OCI-M2 (cell line): Measurements from ENCODE around the gene GPSM1.

Experiments used
- DNase-seq: peaks from one replicate; lab custom pipeline; 2025; ENCODE audit not compliant: unreplicated experiment; lab: John Stamatoyannopoulos, UW

GPSM1 gene

DNA sequence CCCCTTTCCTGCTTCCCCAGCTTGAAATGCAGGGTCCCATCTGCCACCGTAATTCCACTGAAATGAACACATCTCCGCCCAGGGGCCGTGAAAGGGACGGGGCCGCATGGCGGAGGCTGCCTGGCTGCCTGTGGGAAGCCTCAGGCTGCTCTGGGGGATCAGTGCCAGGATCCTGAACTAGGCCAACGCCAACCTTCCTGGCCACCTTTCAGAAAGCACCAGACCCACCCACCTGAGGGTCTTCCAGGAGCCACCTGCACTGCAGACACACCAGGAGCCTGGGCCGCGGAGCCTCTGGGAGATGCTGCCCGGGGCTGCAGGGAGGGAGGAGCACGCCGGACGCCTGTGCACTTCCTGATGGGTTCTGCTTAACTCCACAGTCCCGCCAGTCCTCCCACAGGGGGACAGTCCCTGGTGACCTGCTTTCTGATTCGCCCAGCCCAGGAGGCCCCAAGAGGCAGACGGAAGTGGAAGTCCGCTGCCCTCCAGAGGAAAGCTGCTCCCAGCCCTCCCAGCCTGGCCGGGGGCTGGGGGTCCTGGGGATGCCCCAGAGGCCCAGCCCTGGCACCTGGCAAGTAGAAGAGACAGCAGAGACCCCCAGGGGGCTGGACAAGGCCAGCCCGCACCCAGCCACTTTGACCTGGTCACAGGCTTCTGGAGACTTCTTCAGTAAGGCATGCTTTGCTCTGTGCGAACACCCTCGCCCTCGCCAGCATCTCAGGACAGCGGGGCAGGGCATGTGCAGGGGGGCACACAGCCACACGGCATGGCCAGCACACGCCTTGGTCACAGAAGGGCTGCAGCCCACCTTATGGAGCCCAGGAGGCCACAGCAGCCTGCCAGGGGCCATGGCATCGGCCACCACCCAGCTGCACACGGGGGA lies 46.2 kb downstream of the GPSM1 start, which contains the start of gene CARD9:
CARD9 (minus strand) TSS at position 370 of the 883 bp plus-strand sequence. CDS start 1,591 bp downstream, outside the sequence.
- no peak for DNase-seq

DNA sequence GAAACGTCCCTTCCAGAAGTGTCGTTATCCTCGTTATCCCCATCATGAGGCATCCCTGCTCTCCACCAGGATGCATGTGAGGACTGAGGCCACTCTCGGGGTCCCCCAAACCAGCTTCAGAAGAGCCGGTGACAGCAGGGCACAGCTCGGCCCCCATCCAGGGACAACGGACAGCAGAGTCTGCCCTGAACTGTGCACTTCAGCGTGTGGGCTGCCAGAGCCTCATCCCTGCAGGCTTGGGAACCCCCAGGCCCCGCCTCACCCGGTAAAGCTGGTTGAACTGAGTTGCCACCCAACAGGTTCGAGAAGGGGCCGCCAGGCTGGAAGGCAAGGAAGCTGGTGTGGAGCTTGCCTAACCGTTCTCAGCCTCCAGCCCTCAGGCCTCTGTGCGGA lies 46.8 kb downstream of the GPSM1 start:
- no peak for DNase-seq

DNA sequence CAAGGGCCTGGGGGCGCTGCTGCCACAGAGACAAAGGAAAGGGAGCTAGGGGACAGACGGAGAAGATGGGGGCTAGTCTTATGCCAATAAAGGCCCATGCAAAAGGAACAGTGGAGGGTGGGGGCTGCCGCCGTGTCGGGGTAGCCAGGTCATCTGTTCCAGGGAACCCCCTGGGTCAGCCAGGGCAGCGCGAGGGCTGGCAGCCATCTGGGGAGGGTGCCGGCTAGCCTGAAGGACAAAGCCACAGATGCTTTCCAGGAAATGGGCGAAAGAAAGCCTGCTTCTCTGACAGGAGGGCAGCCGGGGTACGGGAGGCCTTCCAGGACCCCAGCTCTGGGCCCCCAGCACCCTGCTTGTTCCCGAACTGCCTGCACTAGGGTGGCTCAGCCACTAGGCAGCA lies 47.8 kb downstream of the GPSM1 start:
- DNase-seq = no peak

DNA sequence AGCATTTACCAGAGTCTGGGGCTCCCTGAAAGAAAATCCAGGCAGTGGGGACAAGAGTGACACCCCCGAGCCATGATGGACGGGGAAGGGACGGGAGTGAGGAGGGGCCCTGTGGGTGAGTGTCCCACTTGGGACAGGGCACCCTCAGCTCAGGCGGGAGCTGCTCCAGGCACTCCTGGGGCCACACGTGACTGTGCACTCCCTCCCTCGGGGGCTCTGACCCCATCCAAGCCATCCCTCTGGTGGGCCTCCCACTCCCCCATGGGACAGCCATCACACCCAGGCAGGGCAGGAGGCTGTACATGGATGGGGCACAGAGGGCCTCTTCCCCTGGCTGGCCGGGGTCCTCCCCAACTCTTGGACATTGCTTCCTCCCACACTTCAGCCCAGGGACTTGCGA lies 49.1 kb downstream of the GPSM1 start:
- DNase-seq = no peak

DNA sequence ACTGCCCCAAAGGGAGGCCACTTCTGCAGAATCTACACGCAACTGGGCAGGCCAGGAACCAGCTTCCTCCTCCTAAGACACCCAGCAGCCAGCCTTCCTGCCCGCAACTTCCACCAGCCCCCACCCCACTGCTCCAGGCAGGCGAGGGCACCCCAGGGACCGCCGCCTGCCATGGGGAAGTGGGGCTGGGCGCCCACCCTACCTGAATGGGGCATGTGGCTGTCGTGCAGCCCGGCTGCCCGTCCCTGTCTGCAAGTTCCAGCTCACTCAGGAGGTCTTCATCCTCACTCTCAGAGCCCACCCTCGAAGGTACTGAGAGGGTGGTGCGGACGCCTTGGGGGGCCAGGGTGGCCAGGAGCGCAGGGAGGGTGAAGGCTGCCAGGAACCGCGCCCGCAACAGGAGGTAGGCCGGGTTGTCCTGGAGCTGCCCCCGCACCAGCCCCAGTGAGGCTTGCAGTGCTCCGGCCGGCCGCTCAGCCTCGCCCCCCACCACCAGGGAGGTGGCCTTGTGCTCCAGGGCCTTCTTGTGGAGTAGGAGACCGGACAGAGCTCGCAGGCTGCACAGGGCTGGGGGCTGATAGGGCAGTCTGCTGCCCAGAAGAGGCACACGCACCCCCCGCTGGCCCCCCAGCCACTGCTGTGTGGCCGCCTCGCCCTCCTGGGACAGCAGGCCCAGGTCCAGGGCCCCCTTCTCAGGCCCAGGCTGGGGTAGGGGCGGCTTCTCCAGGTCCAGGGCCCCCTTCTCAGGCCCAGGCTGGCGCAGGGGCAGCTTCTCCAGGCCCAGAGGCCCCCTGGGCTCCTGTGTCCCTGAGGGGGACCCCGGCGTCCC lies 50.2 kb downstream of the GPSM1 start:
- DNase-seq = no peak

DNA sequence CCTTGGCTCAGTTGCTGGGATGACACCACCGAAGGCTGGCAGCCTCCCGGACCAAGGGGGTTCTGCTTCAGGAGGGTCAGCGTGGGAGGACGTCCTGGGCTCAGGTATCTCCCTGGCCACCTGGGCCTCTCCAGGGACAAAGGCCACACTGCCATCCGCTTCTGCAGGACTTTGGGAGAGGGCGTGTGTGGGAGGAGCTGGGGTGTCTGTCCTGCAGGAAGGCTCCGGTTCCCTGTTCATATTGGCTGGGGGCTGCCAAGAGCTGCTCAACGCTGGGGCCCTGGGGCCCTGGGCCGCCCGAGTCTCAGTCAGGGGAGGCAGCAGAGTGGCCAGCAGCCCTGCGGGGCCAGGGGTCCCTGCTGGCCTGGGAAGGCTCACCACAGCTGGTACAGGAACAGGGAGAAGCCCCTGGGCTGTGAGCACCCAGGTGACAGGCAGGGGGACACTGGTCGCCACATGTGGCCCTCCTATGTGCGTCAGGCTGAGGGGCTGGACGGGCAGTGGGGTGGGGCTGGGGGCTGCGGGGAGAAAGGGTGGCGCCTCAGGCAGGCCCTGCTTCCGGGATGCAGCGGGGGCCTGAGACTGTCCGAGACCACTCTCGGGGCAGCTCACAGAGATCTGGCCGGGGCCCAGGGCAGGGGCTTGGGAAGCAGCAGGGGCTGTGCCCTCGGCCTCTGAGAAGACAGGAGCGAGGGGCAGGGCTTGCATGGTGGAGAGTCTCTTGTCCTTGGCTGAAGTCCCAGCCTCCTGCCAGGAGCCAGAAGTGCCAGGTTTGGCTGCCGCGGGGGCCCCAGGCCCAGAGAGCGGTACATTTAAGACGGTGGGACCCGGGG lies 51.0 kb downstream of the GPSM1 start:
- DNase-seq = no peak

DNA sequence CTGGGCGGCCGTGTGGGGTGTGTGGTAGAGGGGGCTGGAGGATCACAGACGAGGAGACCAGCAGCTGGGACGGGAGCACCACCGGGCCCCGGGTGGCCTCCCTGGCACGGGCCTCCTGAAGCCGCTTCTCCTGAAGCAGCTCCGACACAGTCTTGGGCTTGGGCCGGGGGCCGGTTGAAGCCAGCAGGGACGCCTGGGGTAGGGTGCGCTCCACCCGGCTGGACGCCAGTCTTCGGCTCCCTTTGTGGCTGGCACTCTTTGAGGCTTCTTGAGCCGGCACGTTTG lies 51.6 kb downstream of the GPSM1 start:
- no peak for DNase-seq

DNA sequence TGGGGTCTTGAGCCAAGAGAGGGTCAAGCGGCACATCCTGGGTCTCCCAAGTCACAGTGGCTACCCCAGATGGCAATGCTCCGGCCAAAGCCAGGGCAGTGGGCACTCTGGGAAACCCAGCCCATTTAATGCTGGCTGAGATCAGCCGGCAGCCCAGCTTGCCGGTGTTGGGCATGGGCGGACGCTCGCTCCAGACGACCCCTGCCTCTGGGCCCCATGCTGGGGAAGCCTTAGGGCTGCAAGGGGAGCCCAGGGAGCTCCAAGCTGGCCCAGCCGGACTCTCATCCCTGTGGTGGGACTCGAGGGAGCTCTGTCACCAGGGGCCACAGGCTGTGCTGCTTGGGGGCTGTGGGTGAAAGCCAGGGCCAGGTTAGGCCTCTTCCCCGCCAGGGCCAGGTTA lies 52.1 kb downstream of the GPSM1 start:
- no peak for DNase-seq

DNA sequence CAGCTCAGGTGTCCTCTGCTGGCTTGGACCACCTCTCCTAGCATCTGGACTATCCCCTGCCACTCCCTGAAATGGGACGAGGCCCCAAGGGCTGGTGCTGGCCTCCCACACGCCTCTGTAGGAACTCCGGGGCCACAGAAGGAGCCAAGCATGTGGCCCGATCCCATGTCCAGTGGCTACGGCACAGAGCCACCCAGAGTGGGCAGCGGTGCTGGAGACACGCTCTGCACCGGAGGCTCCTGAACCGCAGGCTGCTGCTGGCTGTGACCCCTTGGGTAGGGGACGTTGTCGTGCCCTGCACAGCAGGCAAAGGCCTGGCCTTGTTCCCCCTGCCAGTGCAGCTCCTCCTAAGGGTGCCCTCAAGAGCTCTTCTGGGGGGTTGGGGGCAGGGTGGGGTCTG lies 52.6 kb downstream of the GPSM1 start:
- no peak for DNase-seq

DNA sequence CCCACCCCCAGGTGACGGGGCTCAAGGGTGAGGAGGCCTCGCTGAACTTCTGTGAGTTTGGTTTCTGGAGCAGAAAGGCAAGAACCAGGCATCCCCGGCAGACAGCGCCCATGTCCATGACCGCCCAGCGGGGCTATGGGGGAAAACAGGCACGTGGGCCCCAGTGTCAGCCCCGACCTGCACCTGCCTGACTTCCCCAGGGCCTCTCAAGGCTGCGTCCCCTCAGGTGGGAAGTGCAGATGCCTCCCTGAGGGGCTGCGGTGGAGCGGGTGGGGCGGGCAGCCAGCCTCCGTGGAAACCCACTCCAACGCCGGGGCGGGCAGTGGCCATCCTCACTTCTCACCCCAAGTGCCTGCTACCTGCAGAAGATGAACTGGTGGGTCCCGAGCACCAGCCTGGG lies 53.0 kb downstream of the GPSM1 start:
- no peak for DNase-seq

DNA sequence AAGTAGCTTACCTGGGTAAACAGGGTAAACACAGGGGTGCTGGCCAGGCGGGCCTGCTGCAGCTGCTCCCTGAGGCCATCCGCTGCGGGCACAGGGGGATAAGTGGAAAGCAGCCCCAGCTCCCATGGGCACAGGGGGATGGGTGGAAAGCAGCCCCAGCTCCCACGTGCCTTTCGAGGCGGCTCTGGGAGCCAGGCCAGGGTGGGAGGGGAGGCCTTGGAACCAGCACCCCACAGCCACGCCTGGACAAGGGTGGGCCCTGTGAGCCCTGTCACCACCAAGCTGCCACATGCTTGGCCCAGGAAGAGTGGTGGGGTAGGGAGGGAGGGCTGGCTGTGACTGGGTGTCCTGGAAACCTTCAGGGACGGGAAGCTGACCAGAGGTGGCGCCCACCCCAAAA lies 54.0 kb downstream of the GPSM1 start:
- no peak for DNase-seq

DNA sequence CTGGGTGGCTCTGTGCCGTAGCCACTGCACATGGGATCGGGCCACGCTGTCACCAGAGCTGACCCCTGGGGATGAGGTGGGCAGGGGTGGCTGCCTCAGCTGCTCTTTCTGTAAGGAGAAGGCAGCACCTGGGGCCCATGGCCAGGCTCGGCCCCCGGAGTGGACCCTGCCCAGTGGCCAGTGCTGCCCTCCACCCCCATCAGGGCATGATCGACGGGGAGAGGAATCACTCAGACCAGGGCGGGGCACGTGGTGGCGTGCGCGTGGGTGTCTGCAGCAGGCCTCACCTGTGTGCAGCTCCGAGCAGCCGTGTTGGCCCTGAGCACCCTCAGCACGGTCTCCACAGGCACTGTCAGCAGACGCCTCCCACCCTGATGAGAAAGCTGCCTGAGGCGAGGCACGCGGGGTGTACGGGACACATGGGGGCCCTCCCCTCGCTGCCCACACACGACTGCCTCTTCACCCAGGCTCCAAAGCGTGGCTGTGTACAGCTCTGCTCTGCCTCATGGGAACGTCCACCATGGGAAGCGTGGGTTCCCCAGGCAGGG lies 54.7 kb downstream of the GPSM1 start:
- DNase-seq = no peak

DNA sequence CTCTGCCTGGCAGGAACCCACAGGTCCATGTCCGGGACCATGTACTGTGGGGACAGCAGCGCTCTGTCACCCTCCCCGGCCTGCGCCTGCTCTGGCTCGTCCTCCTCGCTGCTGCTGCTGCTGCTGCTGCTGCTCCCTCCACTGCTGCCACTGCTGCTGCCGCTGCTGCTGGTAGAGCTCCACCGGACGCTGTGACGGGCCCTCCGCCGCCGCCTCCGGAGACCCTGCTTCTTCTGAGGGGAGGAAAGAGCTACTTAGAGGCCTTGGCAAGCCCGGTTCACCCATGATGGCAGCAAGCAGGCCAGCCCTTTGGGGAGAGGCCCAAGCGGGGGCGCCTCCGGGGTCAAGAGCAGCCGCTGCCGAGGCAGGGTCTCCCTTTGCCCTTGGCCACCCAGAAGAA lies 56.1 kb downstream of the GPSM1 start:
- DNase-seq = no peak

DNA sequence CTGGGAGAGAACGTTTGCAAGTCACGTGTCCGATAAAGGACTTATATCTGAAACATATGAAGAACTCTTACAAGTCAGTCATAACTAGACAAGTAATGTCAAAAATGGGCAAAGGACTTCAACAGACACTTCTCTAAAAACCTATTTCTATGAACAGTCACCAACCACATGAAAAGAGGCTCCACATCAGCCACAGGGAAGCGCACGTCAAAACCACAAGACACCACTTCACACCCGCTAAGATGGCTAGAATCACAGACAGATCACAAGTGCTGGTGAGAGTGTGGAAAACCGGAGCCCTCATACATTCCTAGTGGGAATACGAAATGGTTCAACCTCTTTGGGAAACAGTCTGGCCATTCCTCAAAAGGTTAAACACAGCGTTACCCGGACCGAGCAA lies 57.7 kb downstream of the GPSM1 start:
- no peak for DNase-seq

DNA sequence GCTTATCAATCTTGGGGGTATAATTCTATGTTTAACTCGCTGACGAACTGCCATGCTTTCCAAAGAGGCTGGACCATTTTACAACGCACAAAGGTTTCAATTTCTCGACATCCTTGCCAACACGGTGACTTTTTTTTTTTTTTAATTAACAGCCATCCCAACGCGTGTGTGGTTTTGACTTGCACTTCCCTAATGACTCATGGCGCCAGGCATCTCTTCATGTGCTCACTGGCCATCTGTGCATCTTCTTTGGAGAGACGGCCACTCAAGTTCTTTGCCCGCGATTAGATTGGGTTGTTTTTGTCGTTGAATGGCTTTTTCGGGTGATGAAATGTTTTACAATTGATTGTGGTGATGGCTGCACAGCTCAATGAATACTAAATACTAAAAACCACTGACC lies 58.7 kb downstream of the GPSM1 start:
- DNase-seq = no peak

DNA sequence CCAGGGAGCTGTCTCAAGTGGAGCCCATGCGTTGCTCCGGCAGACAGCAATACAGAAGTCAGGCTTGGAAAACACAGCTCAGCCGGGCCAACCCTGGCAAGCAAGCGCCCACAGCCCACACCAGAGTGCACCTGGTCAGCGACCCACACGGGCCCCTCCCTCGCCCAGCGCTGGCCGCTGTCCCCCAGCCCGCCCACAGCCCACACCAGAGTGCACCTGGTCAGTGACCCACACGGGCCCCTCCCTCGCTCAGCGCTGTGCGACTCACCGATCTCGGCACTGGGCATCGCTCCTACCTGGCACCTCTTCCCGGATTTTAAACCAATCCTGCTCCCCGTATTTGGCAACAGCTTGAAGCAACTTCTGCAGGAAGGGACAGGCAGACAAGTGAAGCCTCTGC lies 59.9 kb downstream of the GPSM1 start:
- no peak for DNase-seq

DNA sequence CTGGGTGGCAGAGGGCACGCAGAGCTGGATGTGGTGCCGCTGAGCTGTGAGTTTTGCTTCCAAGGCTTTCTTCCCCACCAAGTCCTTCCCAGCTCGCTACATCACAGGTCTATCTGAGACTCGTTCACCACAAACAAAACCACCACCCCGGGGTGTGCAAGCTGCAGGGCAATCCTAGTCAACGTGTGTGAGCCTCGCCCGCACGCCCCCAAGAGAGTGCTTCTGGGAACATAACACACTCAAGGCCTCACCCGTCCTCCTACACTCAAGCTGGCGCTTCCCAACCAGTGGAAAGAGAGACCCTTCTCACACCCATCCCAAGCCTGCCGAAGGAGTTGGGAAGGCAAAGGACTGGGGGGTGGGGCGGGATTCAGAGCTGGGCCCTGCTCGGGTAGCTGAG lies 62.1 kb downstream of the GPSM1 start:
- no peak for DNase-seq

DNA sequence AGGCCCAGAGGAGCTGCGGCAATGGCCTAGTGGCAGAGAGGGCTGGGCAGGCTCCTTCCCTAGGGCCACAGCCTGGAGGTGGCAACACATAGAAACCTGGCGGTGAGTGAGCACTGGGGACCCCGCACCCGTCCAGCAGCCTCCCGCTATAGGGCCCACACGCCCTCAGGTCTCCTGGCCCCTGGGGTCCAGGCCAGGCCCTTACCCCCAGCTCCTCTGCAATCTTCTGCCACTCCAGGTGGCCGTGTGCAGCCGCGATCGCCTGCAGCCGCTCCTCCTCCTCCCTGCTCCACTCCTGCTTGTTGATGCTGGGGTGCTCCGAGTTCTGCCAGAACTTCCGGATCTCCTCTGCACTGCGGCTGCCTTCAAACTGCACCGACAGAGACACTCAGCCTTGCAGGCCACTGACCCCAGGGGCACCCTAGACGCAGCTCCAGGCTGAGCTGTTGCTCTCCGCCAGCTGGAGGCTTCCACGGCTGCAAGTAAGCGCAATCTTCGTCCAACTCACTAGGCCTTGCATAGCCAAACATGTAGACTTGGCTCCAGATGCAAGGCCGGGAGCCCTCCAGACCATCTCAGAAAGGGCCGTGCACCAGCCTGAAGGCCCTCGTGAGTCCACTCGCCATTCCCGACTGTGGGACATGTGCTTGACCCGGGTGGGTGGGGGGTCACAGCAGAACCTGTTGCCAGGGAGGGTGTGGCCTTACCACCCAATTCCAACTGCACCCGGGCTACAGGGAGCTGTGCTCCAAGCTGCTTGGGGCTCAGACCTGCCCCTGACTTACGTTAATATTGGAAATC lies 64.6 kb downstream of the GPSM1 start:
- no peak for DNase-seq

DNA sequence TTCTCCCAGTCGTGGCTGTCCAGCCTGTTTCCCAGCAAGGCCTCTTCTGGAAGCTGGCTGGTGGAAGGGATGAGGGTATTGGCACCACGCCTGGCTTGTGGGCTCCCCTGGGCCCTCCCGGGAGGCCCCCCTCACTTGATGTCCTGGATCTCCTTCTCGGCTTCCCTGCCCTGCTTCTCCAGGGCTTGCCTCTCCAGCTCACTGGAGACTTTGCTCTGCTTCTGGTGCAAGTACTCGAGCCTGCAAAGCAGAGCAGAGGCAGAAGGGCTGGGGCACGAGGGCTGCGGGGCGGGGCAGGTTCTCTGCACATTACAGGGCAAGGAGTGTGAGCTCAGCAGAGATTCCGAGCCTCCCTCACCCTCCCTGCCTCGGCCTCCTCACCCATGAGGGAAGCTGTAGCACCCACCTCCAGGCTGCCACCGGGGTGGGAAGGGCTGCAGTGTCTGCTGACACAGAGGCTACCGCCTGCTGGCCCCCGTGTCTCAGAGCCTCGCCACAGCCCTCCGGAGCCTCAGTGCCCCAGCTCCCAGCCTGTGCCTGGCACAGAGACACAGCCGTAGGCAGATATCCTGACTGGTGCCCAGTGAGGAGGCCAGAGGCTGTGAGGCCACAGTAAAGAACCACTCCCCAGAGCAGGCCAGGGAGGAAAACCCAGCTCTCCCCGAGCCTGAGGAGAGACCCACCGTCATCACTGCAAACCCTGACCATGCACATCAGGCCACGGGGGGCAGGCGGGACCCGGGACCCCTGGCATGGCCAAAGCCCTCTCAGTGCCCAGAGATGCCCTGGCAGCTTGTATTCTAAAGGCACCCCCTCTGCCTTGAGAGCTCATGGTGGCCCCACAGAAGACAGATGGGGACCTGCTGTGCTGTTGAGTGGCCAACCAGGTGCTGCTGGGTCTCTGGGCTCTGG lies 65.5 kb downstream of the GPSM1 start:
- no peak for DNase-seq
